Measurements from ENCODE around the gene PTPRG. TPM values are rescaled to one million over a fixed set of nuclear protein-coding genes. Genes with fewer than 3 reads are reported as not detected.

PTPRG gene
- polyA plus RNA-seq, 2 donors, result 1.1 to 1.6 TPM

GRCh38 chr3:61882253-61882652, 320.9 kb downstream of the PTPRG start:
- Histone ChIP-seq H3K36me3 (ENCODE audit: control insufficient read depth in 2 of 2, insufficient read depth in 2 of 2, low read length in 1 of 2) (no peaks in the 10 kb centered on the region), H3K27ac (ENCODE audit: low read depth in 2 of 2, low read length in 1 of 2) (no peak overlapping the region), H3K4me1 (ENCODE audit: control insufficient read depth in 2 of 2, insufficient read depth in 2 of 2, low read length in 1 of 2) (no peaks in the 10 kb centered on the region), H3K9me3 (ENCODE audit: control insufficient read depth in 2 of 2, insufficient read depth in 1 of 2, low read depth in 1 of 2, low read length in 1 of 2) (no peaks in the 10 kb centered on the region), H3K4me3 (ENCODE audit: low read depth in 1 of 2, low read length in 2 of 2) (no peak overlapping the region), H3K27me3 (ENCODE audit: control insufficient read depth in 1 of 2, insufficient read depth in 2 of 2, low read length in 2 of 2) (no peaks in the 10 kb centered on the region)

- WGBS, 2 donors, result 75 to 88% methylated on average over 4 of the region's 4 CpGs
Measured at GRCh38 chr3:61884794-61885193, 323.4 kb downstream of the PTPRG start.

GRCh38 chr3:61885414-61885813, 324.0 kb downstream of the PTPRG start:
- no peak overlapping the region for H3K4me3 ChIP-seq (ENCODE audit: low read depth in 1 of 2, low read length in 2 of 2)
- 93 to 94% methylated on average over 5 of the region's 6 CpGs for WGBS, 2 donors
- no peak overlapping the region for H3K27ac ChIP-seq (ENCODE audit: low read depth in 2 of 2, low read length in 1 of 2)
- H3K4me1 ChIP-seq (ENCODE audit: control insufficient read depth in 2 of 2, insufficient read depth in 2 of 2, low read length in 1 of 2), result no peaks in the 10 kb centered on the region
- H3K9me3 ChIP-seq (ENCODE audit: control insufficient read depth in 2 of 2, insufficient read depth in 1 of 2, low read depth in 1 of 2, low read length in 1 of 2), result no peaks in the 10 kb centered on the region
- no peaks in the 10 kb centered on the region for H3K36me3 ChIP-seq (ENCODE audit: control insufficient read depth in 2 of 2, insufficient read depth in 2 of 2, low read length in 1 of 2)
- H3K27me3 ChIP-seq (ENCODE audit: control insufficient read depth in 1 of 2, insufficient read depth in 2 of 2, low read length in 2 of 2), result no peaks in the 10 kb centered on the region

More at GRCh38 chr3:61884794-61885193, 323.4 kb downstream of the PTPRG start:
- H3K36me3 ChIP-seq (ENCODE audit: control insufficient read depth in 2 of 2, insufficient read depth in 2 of 2, low read length in 1 of 2), result no peaks in the 10 kb centered on the region
- no peaks in the 10 kb centered on the region for H3K27me3 ChIP-seq (ENCODE audit: control insufficient read depth in 1 of 2, insufficient read depth in 2 of 2, low read length in 2 of 2)
- H3K4me1 ChIP-seq (ENCODE audit: control insufficient read depth in 2 of 2, insufficient read depth in 2 of 2, low read length in 1 of 2), result no peaks in the 10 kb centered on the region
- no peaks in the 10 kb centered on the region for H3K9me3 ChIP-seq (ENCODE audit: control insufficient read depth in 2 of 2, insufficient read depth in 1 of 2, low read depth in 1 of 2, low read length in 1 of 2)
- H3K27ac ChIP-seq (ENCODE audit: low read depth in 2 of 2, low read length in 1 of 2), result no peak overlapping the region
- H3K4me3 ChIP-seq (ENCODE audit: low read depth in 1 of 2, low read length in 2 of 2), result no peak overlapping the region

- no peak overlapping the region for H3K27ac ChIP-seq (ENCODE audit: low read depth in 2 of 2, low read length in 1 of 2)
- H3K27me3 ChIP-seq (ENCODE audit: control insufficient read depth in 1 of 2, insufficient read depth in 2 of 2, low read length in 2 of 2), result no peaks in the 10 kb centered on the region
- no peaks in the 10 kb centered on the region for H3K4me1 ChIP-seq (ENCODE audit: control insufficient read depth in 2 of 2, insufficient read depth in 2 of 2, low read length in 1 of 2)
- no peaks in the 10 kb centered on the region for H3K36me3 ChIP-seq (ENCODE audit: control insufficient read depth in 2 of 2, insufficient read depth in 2 of 2, low read length in 1 of 2)
- H3K4me3 ChIP-seq (ENCODE audit: low read depth in 1 of 2, low read length in 2 of 2), result no peak overlapping the region
- WGBS, 2 donors, result 74 to 77% methylated on average over 1 of the region's 1 CpG
- H3K9me3 ChIP-seq (ENCODE audit: control insufficient read depth in 2 of 2, insufficient read depth in 1 of 2, low read depth in 1 of 2, low read length in 1 of 2), result no peaks in the 10 kb centered on the region
Measured at GRCh38 chr3:61887206-61887605, 325.8 kb downstream of the PTPRG start.

GRCh38 chr3:61889259-61889658, 327.9 kb downstream of the PTPRG start:
- Histone ChIP-seq H3K27ac (ENCODE audit: low read depth in 2 of 2, low read length in 1 of 2) (no peak overlapping the region), H3K4me3 (ENCODE audit: low read depth in 1 of 2, low read length in 2 of 2) (no peak overlapping the region), H3K9me3 (ENCODE audit: control insufficient read depth in 2 of 2, insufficient read depth in 1 of 2, low read depth in 1 of 2, low read length in 1 of 2) (no peaks in the 10 kb centered on the region), H3K36me3 (ENCODE audit: control insufficient read depth in 2 of 2, insufficient read depth in 2 of 2, low read length in 1 of 2) (no peaks in the 10 kb centered on the region), H3K27me3 (ENCODE audit: control insufficient read depth in 1 of 2, insufficient read depth in 2 of 2, low read length in 2 of 2) (peaks cover 0 to 4% of the 10 kb centered on the region in 2 donors), H3K4me1 (ENCODE audit: control insufficient read depth in 2 of 2, insufficient read depth in 2 of 2, low read length in 1 of 2) (no peaks in the 10 kb centered on the region)
- 60 to 89% methylated on average over 6 of the region's 6 CpGs for WGBS, 2 donors

GRCh38 chr3:61890167-61890566, 328.8 kb downstream of the PTPRG start:
- Histone ChIP-seq H3K9me3 (ENCODE audit: control insufficient read depth in 2 of 2, insufficient read depth in 1 of 2, low read depth in 1 of 2, low read length in 1 of 2) (no peaks in the 10 kb centered on the region), H3K4me3 (ENCODE audit: low read depth in 1 of 2, low read length in 2 of 2) (no peak overlapping the region)
- WGBS, 2 donors, result 91 to 95% methylated on average over 3 of the region's 3 CpGs

GRCh38 chr3:61890586-61890985, 329.2 kb downstream of the PTPRG start:
- WGBS, 2 donors, result 92 to 94% methylated on average over 2 of the region's 2 CpGs
- no peaks in the 10 kb centered on the region for H3K36me3 ChIP-seq (ENCODE audit: control insufficient read depth in 2 of 2, insufficient read depth in 2 of 2, low read length in 1 of 2)
- peaks cover 0 to 4% of the 10 kb centered on the region in 2 donors for H3K27me3 ChIP-seq (ENCODE audit: control insufficient read depth in 1 of 2, insufficient read depth in 2 of 2, low read length in 2 of 2)
- no peaks in the 10 kb centered on the region for H3K4me1 ChIP-seq (ENCODE audit: control insufficient read depth in 2 of 2, insufficient read depth in 2 of 2, low read length in 1 of 2)
- H3K9me3 ChIP-seq (ENCODE audit: control insufficient read depth in 2 of 2, insufficient read depth in 1 of 2, low read depth in 1 of 2, low read length in 1 of 2), result no peaks in the 10 kb centered on the region
- H3K4me3 ChIP-seq (ENCODE audit: low read depth in 1 of 2, low read length in 2 of 2), result no peak overlapping the region
- no peak overlapping the region for H3K27ac ChIP-seq (ENCODE audit: low read depth in 2 of 2, low read length in 1 of 2)

More at GRCh38 chr3:61890167-61890566, 328.8 kb downstream of the PTPRG start:
- no peaks in the 10 kb centered on the region for H3K4me1 ChIP-seq (ENCODE audit: control insufficient read depth in 2 of 2, insufficient read depth in 2 of 2, low read length in 1 of 2)
- H3K27ac ChIP-seq (ENCODE audit: low read depth in 2 of 2, low read length in 1 of 2), result no peak overlapping the region
- no peaks in the 10 kb centered on the region for H3K36me3 ChIP-seq (ENCODE audit: control insufficient read depth in 2 of 2, insufficient read depth in 2 of 2, low read length in 1 of 2)
- peaks cover 0 to 4% of the 10 kb centered on the region in 2 donors for H3K27me3 ChIP-seq (ENCODE audit: control insufficient read depth in 1 of 2, insufficient read depth in 2 of 2, low read length in 2 of 2)

- Histone ChIP-seq H3K27me3 (ENCODE audit: control insufficient read depth in 1 of 2, insufficient read depth in 2 of 2, low read length in 2 of 2) (peaks cover 0 to 4% of the 10 kb centered on the region in 2 donors), H3K9me3 (ENCODE audit: control insufficient read depth in 2 of 2, insufficient read depth in 1 of 2, low read depth in 1 of 2, low read length in 1 of 2) (no peaks in the 10 kb centered on the region), H3K4me1 (ENCODE audit: control insufficient read depth in 2 of 2, insufficient read depth in 2 of 2, low read length in 1 of 2) (no peaks in the 10 kb centered on the region), H3K36me3 (ENCODE audit: control insufficient read depth in 2 of 2, insufficient read depth in 2 of 2, low read length in 1 of 2) (no peaks in the 10 kb centered on the region), H3K4me3 (ENCODE audit: low read depth in 1 of 2, low read length in 2 of 2) (no peak overlapping the region), H3K27ac (ENCODE audit: low read depth in 2 of 2, low read length in 1 of 2) (no peak overlapping the region)
- 85 to 86% methylated on average over 4 of the region's 4 CpGs for WGBS, 2 donors
Measured at GRCh38 chr3:61892891-61893290, 331.5 kb downstream of the PTPRG start.

GRCh38 chr3:61893840-61894566, 332.6 kb downstream of the PTPRG start:
- H3K4me3 ChIP-seq (ENCODE audit: low read depth in 1 of 2, low read length in 2 of 2), result no peak overlapping the region
- WGBS, 2 donors, result 77 to 83% methylated on average over 5 of the region's 5 CpGs

More at GRCh38 chr3:61893840-61894566, 332.6 kb downstream of the PTPRG start:
- H3K9me3 ChIP-seq (ENCODE audit: control insufficient read depth in 2 of 2, insufficient read depth in 1 of 2, low read depth in 1 of 2, low read length in 1 of 2), result no peaks in the 10 kb centered on the region
- no peaks in the 10 kb centered on the region for H3K4me1 ChIP-seq (ENCODE audit: control insufficient read depth in 2 of 2, insufficient read depth in 2 of 2, low read length in 1 of 2)
- H3K27ac ChIP-seq (ENCODE audit: low read depth in 2 of 2, low read length in 1 of 2), result no peak overlapping the region
- no peaks in the 10 kb centered on the region for H3K36me3 ChIP-seq (ENCODE audit: control insufficient read depth in 2 of 2, insufficient read depth in 2 of 2, low read length in 1 of 2)
- H3K27me3 ChIP-seq (ENCODE audit: control insufficient read depth in 1 of 2, insufficient read depth in 2 of 2, low read length in 2 of 2), result peaks cover 0 to 4% of the 10 kb centered on the region in 2 donors
